HG03354 (cell line): ENCODE measurements around the gene GRIN2A.

ENCODE experiments used
- ATAC-seq: cut with Tn5 transposase; IDR thresholded peaks from one replicate; pipeline ENCODE4 v1.9.1; 2021; ENCODE audit warnings: mild to moderate bottlenecking; ENCODE audit not compliant: unreplicated experiment, poor library complexity, severe bottlenecking

The GRIN2A gene

DNA sequence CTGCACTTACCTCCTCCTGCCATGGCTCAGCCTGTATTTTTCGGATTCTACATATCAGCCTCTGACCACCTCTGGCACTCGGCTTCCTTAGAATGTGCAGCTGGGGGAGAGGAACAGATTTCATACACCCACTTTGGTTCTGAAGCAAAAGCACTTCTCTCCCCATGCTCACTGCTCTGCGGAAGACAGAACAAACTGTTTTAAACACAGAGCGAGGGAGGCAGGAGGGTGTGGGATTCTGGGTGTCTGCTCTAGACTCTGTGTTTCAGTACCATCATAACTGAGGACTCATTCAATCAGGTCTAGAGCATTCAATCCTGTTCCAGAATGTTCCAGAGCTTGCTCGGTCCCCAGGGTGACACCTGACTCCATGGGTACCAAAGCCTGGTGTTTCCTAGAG, 239.1 kb downstream of the GRIN2A start:
- ATAC-seq, result no peak

- ATAC-seq, result no peak
Observed at GRCh38 chr16:9941245-9941644, 241.0 kb downstream of the GRIN2A start.

- no peak for ATAC-seq
Observed at GRCh38 chr16:9934723-9935508, 247.3 kb downstream of the GRIN2A start.

DNA sequence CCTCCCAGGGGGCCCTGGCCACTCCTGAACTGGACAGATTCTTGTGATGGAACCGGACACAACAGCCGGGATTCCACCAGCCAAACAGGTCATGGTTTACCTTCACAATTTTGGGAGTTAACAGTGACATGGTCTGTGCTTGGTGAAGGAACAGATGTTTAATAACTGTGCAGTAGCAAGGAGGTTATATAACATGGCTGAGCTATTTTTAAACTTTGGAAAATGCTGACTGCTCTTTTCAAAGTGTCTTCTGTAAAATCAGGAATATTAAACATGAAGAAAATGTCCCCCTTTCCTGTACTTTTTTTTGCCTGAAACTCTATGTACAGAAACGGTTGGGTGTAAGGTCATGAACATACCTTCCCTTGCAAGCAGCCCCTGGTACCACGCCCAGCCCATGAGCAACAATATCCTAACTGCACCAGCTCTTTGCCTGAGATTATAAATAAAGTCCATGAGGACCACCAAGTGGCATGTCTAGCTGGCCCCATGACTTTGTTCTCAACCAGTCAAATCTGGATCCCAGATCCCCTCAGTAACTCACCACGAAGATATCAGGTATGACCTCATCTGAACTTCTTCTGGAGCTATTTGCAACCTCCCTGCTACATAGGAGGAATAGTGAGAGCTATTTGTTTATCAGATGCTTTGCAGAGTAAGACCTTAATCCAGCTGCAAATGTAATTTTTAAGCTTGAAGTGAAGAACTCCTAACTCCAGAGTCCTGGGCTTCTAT, 249.1 kb downstream of the GRIN2A start:
- no peak for ATAC-seq

GRCh38 chr16:9932000-9932399, 250.2 kb downstream of the GRIN2A start:
- no peak for ATAC-seq

GRCh38 chr16:9929836-9930235, 252.4 kb downstream of the GRIN2A start:
- ATAC-seq, result no peak

DNA sequence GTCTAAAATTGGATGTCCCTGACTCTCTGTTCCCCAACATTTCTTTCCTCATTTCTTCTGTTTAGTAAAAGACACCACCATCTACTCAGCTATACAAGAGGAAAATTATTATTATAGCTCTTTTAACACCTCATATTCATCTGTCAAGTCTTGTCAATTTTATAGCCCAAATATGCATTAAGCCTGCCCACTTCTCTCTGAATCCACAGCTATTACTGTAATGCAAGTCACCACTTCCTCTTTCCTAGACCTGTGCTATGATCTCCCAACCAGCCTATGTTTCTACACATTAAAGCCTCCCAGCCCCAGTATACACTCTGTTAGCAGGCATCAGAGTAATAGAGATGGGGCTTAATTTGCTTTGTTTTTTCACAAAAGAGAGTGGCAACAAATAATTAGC, 252.9 kb downstream of the GRIN2A start:
- peak; percentile 47 for ATAC-seq

DNA sequence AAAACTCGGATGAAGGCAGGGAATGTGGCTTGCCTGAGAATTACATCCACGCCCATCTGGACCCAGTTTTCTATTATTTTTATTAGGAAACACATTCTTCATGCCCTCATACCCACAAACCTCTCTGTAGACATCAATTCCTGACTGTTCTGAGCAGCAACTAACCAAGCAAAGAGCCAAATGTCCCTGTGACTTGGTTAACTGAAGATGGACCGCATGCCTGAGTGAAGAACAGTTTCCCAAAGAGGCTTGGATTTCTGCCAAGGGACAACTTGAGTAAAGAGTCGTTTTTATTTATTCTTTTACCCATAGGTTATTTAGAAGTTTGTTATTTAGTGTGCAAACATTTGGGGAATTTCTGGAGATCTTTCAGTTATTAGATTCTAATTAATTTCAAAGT, 259.8 kb downstream of the GRIN2A start:
- ATAC-seq, result no peak

- ATAC-seq, result no peak
Observed at GRCh38 chr16:9921997-9922396, 260.2 kb downstream of the GRIN2A start.

- no peak for ATAC-seq
Observed at GRCh38 chr16:9919460-9919859, 262.8 kb downstream of the GRIN2A start.

- no peak for ATAC-seq
Observed at GRCh38 chr16:9917691-9918090, 264.5 kb downstream of the GRIN2A start.

DNA sequence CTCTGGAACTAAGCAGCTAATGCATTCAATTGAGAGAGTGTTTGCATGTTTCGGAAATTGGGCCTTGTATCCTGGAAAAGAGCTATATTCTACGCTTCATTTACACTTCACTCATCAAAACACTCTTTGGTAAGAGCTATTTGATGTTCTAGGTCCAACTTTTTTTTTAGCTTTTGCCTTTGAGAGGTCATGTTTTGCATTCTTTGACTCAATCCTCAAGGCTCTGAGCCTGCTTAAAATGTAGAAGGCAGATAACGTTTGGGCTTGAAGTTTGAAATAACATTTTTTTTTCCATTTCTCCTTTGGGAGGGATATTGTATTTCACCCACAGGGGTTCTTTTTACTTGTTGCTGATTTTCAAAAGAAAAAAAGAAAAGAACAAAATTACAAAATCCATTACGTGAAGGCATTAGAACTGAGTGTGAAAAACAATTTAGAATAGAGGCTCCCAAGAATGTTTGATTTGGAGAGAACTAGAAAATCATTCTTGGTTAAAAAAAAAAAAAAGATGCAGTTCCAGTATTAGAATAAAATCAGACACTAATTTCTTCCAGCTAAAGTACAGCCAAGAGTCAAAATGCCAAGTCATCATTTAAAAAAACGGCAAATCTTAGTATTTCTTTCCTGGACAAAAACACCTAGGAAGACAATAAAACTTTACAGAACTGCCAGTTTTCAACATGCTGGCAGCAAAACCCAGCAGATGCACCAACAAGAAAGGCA, 268.5 kb downstream of the GRIN2A start:
- peak; percentile 5 for ATAC-seq

- no peak for ATAC-seq
Observed at GRCh38 chr16:9911989-9912388, 270.2 kb downstream of the GRIN2A start.

DNA sequence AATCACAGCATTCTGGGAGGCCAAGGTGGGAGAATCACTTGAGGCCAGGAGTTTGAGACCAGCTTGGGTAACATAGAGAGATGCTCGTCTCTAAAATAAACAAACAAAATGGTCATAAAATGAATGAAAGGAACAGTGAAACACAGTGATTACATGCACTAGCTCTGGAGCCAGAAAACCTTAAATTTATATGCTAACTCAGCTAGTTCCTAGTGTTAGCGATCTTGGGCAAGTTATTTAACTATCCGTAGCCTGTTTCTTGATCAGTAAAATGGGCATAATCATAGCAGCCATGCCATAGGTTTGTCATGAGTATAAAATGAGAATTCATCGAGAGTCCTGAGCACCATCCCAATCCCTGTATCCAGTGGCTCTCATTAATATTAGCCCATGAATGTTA, 271.0 kb downstream of the GRIN2A start:
- ATAC-seq, result no peak

- no peak for ATAC-seq
Observed at GRCh38 chr16:9909072-9909825, 273.0 kb downstream of the GRIN2A start.

- ATAC-seq, result no peak
Observed at GRCh38 chr16:9908613-9909012, 273.6 kb downstream of the GRIN2A start.

GRCh38 chr16:9907752-9908151, 274.5 kb downstream of the GRIN2A start:
- ATAC-seq, result no peak

DNA sequence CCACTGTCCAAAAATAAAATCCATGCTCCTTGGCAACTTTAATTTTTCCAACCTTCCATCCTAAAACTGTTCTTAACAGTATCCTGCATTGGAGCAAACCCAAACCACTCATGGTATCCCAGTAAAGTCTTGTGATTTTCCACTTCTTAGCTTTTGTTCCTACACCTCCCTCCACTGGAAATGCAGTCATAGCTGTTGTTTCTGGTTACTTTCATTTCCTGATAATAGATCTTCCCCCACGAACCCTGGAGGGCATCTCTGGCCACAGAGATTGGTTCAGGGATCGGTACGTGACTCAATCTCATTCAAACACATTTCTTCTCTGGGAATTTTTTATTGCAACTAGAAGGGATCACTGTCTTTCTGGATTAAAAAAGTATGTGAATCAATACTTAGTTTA, 276.0 kb downstream of the GRIN2A start:
- ATAC-seq, result no peak

GRCh38 chr16:9904526-9904925, 277.7 kb downstream of the GRIN2A start:
- no peak for ATAC-seq

DNA sequence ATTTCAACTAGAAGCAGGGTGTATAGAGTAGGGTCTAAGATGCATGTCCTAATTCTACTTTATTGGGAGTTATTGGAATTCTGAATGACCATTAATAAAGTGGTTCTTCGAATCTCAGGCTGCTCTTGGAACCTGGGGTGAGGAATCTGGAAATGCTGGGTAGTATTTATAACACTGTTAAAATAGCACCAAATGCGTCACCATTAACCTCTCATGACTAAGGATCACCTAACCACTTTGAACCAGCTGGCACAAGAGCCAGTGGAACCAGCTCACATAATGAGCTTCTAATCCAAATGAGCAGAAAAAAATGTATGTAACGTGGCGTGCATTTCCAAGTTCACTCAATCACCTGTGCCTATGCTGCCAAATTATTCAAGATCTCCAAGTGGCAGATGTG, 281.7 kb downstream of the GRIN2A start:
- ATAC-seq, result no peak
